HG03565 (cell line): ENCODE data around the gene NLRP11.
"Not testable (repeated sequence)": the region's sequence is repeated elsewhere in the genome, so short reads cannot be mapped to it uniquely, and the experiment has no call there.

Source experiments
- ATAC-seq: cut with Tn5 transposase; IDR thresholded peaks from one replicate; pipeline ENCODE4 v1.9.1; 2021; ENCODE audit warnings: mild to moderate bottlenecking, moderate library complexity; ENCODE audit not compliant: unreplicated experiment

NLRP11 gene

DNA sequence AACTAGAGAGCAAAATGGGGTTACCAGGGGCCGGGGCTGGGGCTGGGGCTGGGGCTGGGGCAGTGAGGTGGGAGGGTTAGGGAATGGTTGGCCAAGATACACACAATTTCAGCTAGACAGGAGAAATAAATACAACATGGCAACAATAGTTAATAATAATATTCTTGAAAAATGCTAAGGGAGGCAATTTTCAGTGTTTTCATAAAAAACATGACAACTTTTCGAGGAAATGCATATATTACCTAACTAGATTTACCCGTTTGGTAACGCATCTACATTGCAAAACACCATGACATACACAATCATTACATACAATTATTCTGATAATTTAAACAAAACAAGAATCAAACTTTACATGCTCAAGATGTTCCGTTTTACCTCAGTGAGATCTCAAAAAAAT, 50.7 kb downstream of the NLRP11 start:
- ATAC-seq, result no peak

DNA sequence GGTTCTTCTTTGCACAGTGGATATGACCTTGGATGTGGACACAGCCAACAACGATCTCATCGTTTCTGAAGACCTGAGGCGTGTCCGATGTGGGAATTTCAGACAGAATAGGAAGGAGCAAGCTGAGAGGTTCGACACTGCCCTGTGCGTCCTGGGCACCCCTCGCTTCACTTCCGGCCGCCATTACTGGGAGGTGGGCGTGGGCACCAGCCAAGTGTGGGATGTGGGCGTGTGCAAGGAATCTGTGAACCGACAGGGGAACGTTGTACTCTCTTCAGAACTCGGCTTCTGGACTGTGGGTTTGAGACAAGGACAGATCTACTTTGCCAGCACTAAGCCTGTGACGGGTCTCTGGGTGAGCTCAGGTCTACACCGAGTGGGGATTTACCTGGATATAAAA, 53.5 kb downstream of the NLRP11 start:
- ATAC-seq, result no peak

DNA sequence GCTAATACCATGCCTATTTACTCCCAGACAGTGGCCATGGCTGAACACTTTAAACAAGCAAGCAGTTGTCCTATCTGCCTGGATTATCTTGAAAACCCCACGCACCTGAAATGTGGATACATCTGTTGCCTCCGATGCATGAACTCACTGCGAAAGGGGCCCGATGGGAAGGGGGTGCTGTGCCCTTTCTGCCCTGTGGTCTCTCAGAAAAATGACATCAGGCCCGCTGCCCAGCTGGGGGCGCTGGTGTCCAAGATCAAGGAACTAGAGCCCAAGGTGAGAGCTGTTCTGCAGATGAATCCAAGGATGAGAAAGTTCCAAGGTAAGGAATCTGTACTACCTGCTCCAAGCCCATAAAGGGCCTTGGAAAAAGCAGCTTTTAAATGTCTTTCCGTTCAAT, 54.3 kb downstream of the NLRP11 start:
- no peak for ATAC-seq

DNA sequence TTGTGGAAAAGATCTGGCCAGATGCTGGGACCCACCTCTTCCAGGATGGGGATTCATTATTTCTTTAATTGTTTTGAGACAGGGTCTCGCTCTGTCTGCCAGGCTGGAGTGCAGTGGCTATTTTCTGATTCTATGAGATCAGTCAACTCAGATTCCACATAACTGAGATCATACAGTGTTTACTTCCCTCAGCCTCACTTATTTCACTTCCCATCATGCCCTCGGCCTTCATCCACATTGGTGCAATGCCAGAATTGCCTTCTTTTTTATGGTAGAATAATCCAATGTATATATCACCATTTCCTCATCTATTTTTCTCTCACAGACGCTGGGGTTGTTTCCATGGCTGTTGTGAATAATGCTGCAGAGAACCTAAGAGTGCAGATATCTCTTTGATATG, 62.2 kb downstream of the NLRP11 start:
- ATAC-seq, result not testable (repeated sequence)

DNA sequence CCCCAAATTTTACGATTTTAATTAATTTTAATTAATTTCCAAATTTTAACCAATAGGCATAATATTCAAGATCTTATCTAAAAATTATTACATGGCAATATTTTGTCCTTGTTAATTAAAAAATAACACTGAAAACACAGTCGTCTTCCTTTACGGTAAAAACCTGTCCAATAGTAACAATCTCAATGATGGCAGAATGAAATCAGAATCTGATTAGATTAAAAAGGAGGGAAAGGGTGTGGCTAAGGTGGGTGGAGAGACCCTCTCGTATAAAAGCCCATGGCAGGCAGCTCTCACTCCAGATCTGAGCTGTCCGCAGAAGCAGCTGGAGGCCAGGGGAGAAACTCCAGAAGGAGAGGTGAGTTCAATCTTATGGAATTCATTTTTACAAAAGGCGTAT, 63.0 kb downstream of the NLRP11 start, which contains the start of gene RFPL4AL1:
RFPL4AL1 (plus strand) TSS at position 301 of the 400 bp plus-strand sequence. CDS start 2,687 bp downstream, outside the sequence.
- ATAC-seq, result not testable (repeated sequence)

DNA sequence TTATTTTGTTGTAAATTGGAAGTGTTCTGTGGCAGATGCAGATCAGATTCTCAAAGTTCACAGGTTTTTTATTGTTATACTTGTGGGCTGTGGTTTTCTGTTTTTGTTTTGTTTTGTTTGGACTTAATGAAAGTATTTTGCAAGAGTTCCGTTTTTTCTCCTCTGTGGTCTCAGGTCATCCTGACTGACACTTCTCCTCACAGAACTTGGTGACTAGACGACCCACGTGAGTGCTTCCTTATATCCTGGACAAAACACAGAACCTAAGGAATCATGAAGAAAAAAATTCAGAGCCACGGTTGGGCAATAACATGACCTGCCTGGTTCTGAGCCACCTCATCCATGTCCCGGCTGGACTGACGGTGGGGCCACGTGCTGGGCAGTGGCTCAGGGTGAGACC, 65.3 kb downstream of the NLRP11 start:
- no peak for ATAC-seq

DNA sequence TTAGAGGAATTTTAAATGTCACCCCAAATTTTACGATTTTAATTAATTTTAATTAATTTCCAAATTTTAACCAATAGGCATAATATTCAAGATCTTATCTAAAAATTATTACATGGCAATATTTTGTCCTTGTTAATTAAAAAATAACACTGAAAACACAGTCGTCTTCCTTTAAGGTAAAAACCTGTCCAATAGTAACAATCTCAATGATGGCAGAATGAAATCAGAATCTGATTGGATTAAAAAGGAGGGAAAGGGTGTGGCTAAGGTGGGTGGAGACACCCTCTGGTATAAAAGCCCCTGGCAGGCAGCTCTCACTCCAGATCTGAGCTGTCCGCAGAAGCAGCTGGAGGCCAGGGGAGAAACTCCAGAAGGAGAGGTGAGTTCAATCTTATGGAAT, 73.0 kb downstream of the NLRP11 start, which contains the start of gene RFPL4A:
RFPL4A (plus strand) TSS at position 301 of the 400 bp plus-strand sequence. CDS start 2,704 bp downstream, outside the sequence.
- not testable (repeated sequence) for ATAC-seq

DNA sequence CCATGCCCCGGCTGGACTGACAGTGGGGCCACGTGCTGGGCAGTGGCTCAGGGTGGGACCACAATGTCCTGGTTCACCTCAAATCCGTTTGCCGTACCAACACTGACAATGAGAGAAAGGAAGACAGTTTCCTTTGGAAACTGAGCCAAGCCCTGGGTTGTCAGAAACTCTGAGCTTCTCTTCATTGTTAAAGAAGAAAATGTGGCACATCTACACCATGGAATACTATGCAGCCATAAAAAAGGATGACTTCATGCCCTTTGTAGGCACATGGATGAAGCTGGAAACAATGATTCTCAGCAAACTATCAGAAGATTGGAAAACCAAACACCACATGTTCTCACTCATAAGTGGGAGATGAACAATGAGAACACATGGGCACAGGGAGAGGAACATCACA, 75.0 kb downstream of the NLRP11 start:
- not testable (repeated sequence) for ATAC-seq

DNA sequence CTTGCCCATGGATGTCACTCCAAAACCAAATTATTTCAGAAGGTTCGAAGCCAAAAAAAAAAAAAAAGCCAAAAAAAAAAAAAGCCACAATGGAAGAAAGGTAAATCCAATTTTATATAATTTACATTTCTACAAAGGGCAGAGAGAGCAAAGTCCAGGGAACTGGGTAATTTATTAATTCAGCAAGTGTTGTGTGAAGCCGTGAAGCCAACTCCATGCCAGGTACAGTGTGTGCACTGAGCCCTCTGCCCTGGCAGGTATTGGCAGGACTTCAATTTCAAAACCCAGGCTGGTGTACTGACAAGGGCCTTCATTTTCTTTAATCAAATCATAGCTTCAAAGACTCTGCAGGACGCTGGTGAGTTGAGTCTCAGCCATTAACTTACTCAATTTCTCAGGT, 78.4 kb downstream of the NLRP11 start:
- no peak for ATAC-seq

DNA sequence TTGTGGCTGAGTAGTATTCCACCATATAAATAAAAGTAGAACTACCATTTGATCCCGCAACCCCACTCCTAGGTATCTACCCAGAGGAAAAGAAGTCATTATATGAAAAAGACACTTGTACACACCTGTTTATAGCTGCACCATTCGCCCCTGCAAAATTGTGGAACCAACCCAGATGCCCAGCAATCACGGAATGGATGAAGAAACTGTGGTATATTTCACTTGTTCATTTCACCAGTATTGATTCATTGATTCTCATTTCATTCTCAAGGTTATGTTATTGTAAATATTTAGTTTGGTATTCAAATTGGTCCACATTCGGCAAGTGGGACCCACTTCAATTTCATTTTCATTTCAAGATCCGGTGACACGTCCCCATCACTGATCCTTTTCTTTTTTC, 81.1 kb downstream of the NLRP11 start:
- no peak for ATAC-seq

DNA sequence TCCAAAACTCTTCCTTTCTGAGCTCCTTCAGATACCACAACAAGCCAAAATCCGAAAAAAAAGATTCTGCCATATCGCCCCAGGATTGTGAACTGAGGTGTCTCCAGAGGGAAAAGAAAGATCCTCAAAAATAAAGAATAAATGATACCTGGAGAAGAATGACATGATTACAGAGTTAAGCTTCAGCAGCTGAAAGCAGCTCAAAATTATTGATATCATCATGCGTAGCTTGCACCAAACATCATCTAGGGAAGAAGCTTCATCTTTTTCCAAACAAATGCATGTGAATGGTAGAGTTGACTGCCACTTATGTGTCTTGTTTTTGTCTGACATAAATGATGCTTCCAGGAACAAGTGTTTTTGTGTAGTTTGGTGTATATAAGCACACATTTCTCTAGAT, 93.5 kb downstream of the NLRP11 start, which contains the start of gene NLRP9:
NLRP9 (minus strand) TSS at position 101 of the 400 bp plus-strand sequence; CDS start at position 73, 28 bp downstream.
- no peak for ATAC-seq
